Esophagus squamous epithelium (tissue), 5 donors: ENCODE measurements around the gene SH2D3A. TPM values are rescaled to one million over a fixed set of nuclear protein-coding genes. Genes with fewer than 3 reads are reported as not detected.

ENCODE experiments used
- DNase-seq: peaks from one replicate; lab custom pipeline; 2025; lab: John Stamatoyannopoulos, UW
- H3K27ac ChIP-seq, 4 donors: fragments of 200-600 bp; sonication (generic); one replicate each; pipeline ENCODE4 v1.5.1; 2016 to 2019; ENCODE audit warnings: mild to moderate bottlenecking in 1 of 4
- H3K27me3 ChIP-seq, 4 donors: fragments of 200-600 bp; sonication (generic); 1 replicate in 3 of 4; 2 replicates in 1 of 4; pipeline versions ENCODE4 v1.5.1 to v1.6.0; 2017 to 2021; ENCODE audit warnings: antibody characterized with exemption in 1 of 4
- H3K36me3 ChIP-seq, 3 donors: fragments of 200-600 bp; sonication (generic); one replicate each; pipeline ENCODE4 v1.5.1; 2016 to 2019
- H3K4me1 ChIP-seq, 3 donors: fragments of 200-600 bp; sonication (generic); one replicate each; pipeline ENCODE4 v1.5.1; 2017 to 2019
- H3K4me3 ChIP-seq, 4 donors: fragments of 200-600 bp; sonication (generic); 1 replicate in 3 of 4; 2 replicates in 1 of 4; pipeline ENCODE4 v1.5.1; 2016 to 2019; ENCODE audit warnings: mild to moderate bottlenecking in 2 of 4, moderate library complexity in 1 of 4
- H3K9me3 ChIP-seq, 3 donors: fragments of 200-600 bp; sonication (generic); one replicate each; pipeline ENCODE4 v1.5.1; 2016 to 2019
- POLR2A ChIP-seq, 4 donors: fragments of 450-650 bp; IDR thresholded peaks; one replicate each; pipeline ENCODE4 v1.6.1; 2017; ENCODE audit warnings: antibody characterized with exemption in 4 of 4, mild to moderate bottlenecking in 4 of 4, moderate library complexity in 3 of 4
- WGBS, 2 donors: methylation state at CpG; one replicate each; pipeline ENCODE4 v1.1.5; 2018; 5-methylcytosine and 5-hydroxymethylcytosine counted together
- intact Hi-C: fragments of 100-400 bp; cut with DNase I; formaldehyde crosslinking; loops from one replicate; pipeline ENCODE4 v1.15.0; 2022
- total RNA-seq, 4 donors: library from RNA; depleted of rRNA; stranded (reverse); fragments of >200 nt; gene quantifications; one replicate each; pipeline ENCODE4 v1.1.0, GENCODE V29; 2016
- TF ChIP-seq, protein P1 (sequence below), 6 experiments: fragments of 450-650 bp in 4 of 6; fragments of 200-600 bp in 2 of 6; sonication (generic) in 2 of 6; IDR thresholded peaks; one replicate each; pipeline ENCODE4 v1.5.1; 2016 to 2019; ENCODE audit warnings: antibody characterized with exemption in 6 of 6, mild to moderate bottlenecking in 4 of 6, moderate library complexity in 4 of 6
- donor health status: DM: yes; HTN: yes; CAD: no.

SH2D3A gene
- total RNA-seq, 4 donors from 2014 or later = 17.3 to 52.1 (median 40.6) TPM

DNA sequence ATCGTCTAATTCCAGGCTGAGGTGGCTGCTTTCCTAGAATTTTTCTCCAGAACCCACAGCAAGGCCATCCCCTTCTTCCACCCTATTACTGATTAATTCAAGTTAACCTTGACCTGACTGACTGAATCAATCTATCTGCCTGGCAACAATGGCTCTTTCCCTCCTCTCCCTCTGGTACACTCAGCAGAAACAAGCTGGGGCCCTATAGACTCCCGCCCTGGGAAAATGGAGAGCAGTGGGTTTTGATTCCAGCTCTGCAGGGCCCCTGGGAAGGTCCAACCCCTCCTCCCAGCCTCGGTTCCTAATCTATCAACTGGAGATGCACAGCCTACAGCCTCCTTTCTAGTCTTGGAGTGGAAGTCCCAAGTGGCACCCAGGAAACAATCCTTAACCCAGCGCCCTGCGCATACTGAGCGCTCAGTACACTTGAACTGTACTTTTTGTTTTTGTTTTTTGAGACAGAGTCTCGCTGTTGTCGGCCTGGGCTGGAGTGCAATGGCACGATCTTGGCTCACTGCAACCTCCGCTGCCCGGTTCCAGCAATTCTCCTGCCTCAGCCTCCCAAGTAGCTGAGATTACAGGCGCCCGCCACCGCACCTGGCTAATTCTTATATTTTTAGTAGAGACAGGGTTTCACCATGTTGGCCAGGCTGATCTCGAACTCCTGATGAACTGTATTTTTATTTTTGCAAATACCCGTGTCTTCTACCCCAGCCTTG, 41.6 kb downstream of the SH2D3A start:
- TF ChIP-seq, protein P1, sequence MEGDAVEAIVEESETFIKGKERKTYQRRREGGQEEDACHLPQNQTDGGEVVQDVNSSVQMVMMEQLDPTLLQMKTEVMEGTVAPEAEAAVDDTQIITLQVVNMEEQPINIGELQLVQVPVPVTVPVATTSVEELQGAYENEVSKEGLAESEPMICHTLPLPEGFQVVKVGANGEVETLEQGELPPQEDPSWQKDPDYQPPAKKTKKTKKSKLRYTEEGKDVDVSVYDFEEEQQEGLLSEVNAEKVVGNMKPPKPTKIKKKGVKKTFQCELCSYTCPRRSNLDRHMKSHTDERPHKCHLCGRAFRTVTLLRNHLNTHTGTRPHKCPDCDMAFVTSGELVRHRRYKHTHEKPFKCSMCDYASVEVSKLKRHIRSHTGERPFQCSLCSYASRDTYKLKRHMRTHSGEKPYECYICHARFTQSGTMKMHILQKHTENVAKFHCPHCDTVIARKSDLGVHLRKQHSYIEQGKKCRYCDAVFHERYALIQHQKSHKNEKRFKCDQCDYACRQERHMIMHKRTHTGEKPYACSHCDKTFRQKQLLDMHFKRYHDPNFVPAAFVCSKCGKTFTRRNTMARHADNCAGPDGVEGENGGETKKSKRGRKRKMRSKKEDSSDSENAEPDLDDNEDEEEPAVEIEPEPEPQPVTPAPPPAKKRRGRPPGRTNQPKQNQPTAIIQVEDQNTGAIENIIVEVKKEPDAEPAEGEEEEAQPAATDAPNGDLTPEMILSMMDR (IDR thresholded peaks at IDR 0.05) = no peak
- no peak for TF ChIP-seq POLR2A (IDR thresholded peaks at IDR 0.05)
- peak overlapping the region in 1 of 4 donors; percentile 26 for H3K27ac ChIP-seq
- intact Hi-C loops = no loop called here
- peaks cover 0 to 11% (median 0%) of the 10 kb centered on the region in 3 donors for H3K36me3 ChIP-seq
- peaks cover 0 to 65% (median 17%) of the 10 kb centered on the region in 3 donors for H3K4me1 ChIP-seq
- no peaks in the 10 kb centered on the region for H3K9me3 ChIP-seq
- 84 to 91% methylated on average over 16 of the region's 16 CpGs for WGBS, 2 donors
- no peak overlapping the region for H3K4me3 ChIP-seq
- no peak for DNase-seq
- no peaks in the 10 kb centered on the region for H3K27me3 ChIP-seq

DNA sequence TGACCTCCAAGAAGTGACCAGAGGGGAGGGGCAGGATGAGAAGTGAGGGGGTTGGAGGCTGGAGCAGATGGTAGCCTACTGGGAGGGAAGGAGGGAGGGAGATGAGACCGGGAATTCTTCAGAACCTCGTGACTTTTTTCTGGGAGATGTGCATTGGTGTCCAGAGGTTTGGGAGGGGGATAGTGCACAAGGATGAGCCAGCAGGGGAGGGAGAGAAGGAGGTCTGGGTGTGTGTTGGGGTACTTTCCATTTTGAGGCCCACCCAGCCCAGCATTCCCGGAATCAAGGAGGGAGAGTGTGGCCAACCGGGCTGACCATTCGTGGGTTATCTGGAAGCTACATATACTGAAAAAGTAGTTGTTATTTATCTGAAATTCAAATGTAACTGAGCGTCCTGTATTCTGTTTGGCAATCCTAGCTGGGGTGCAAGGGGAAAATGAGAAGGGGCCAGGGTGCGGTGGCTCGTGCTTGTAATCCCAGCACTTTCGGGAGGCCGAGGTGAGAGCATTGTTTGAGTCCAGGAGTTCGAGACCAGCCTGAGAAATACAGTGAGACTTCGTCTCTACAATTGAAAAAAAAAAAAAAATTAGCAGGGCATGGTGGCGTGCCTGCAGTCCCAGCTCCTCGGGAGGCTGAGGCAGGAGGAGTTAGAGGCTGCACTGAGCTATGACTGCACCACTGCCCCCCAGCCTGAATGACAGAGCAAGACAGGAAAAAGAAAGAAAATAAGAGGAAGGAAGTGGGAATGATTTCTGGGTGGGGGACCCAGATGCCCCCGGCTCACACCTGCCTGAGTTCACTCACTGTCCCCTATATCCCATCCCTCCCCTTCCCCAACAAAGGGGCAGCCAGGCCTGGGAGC, 42.4 kb downstream of the SH2D3A start:
- intact Hi-C loops = no loop called here
- WGBS, 2 donors = 69 to 76% methylated on average over 15 of the region's 15 CpGs
- Histone ChIP-seq H3K4me1 (peaks cover 0 to 62% (median 18%) of the 10 kb centered on the region in 3 donors), H3K4me3 (no peak overlapping the region), H3K9me3 (no peaks in the 10 kb centered on the region), H3K27ac (peak overlapping the region in 1 of 4 donors; percentile 59), H3K27me3 (no peaks in the 10 kb centered on the region), H3K36me3 (peaks cover 0 to 3% (median 0%) of the 10 kb centered on the region in 3 donors)
- TF ChIP-seq, protein P1 (IDR thresholded peaks at IDR 0.05) = no peak
- TF ChIP-seq POLR2A (IDR thresholded peaks at IDR 0.05) = no peak
- no peak for DNase-seq

DNA sequence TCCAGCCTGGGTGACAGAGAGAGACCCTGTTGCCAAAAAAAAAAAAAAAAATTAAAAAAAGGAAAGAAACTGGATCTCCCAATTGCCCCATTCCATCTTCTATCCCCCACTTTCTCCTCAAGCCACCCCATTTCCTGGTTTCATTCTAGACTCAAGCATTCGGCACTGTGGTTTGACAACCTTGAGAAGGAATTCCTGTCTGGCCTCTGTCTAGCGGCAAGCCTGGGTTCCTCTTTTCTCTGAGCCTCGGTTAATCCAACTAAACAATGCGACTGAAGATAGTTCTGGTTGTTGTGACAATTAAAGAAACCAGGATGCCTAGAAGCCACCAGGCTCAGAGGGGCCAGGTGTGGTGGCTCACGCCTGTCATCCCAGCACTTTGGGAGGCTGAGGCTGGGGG, 43.5 kb downstream of the SH2D3A start:
- H3K4me1 ChIP-seq = peaks cover 0 to 54% (median 18%) of the 10 kb centered on the region in 3 donors
- TF ChIP-seq, protein P1 (IDR thresholded peaks at IDR 0.05) = no peak
- TF ChIP-seq POLR2A (IDR thresholded peaks at IDR 0.05) = no peak
- H3K9me3 ChIP-seq = no peaks in the 10 kb centered on the region
- peak overlapping the region in 3 of 4 donors; percentile 42 to 64 (median 59) for H3K27ac ChIP-seq
- no peaks in the 10 kb centered on the region for H3K36me3 ChIP-seq
- DNase-seq = no peak
- WGBS, 2 donors = 36 to 40% methylated on average over 3 to 4 of the region's 5 CpGs
- H3K27me3 ChIP-seq = no peaks in the 10 kb centered on the region
- no peak overlapping the region for H3K4me3 ChIP-seq
- intact Hi-C loops = no loop called here

DNA sequence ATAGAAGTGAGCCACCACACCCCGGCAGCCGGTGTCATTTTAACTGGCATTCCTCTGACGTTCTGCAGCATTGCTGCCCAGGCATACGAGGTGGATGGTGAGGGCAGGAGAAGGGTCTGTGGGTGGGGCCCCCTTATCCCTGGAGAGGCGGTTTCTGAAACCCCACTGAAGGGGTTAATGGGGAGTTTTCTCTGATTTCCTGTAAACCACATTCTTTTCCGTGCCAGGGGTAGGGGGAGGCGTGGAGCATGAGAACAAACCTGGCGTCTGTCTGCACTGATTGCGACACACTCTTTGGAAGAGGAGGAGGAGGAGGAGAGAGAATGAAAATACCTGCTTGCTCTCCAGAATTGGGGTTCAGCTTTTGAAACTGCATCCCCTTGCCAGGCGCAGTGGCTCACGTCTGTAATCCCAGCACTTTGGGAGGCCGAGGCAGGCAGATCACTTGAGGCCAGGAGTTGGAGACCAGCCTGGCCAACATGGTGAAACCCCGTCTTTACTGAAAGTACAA, 44.1 kb downstream of the SH2D3A start:
- intact Hi-C loops = no loop called here
- DNase-seq = no peak
- Histone ChIP-seq H3K9me3 (no peaks in the 10 kb centered on the region), H3K4me3 (peak overlapping the region in 1 of 4 donors; percentile 16), H3K27me3 (no peaks in the 10 kb centered on the region), H3K27ac (peak overlapping the region in 3 of 4 donors; percentile 42 to 64 (median 59)), H3K36me3 (no peaks in the 10 kb centered on the region), H3K4me1 (peaks cover 0 to 48% (median 18%) of the 10 kb centered on the region in 3 donors)
- 7 to 12% methylated on average over 11 to 12 of the region's 13 CpGs for WGBS, 2 donors
- TF ChIP-seq, protein P1 (IDR thresholded peaks at IDR 0.05) = no peak
- no peak for TF ChIP-seq POLR2A (IDR thresholded peaks at IDR 0.05)
